ENCODE results near the gene EEF1A2.

- no peak for TF ChIP-seq CTCF (IDR thresholded peaks at IDR 0.05)
- no peak for TF ChIP-seq POLR2A (IDR thresholded peaks at IDR 0.05; ENCODE audit: low read depth)
- no peak for TF ChIP-seq POLR2AphosphoS5 (IDR thresholded peaks at IDR 0.05)
Observed at GRCh38 chr20:63494420-63495166, 4.3 kb downstream of the EEF1A2 start.
